GM23338 (cell line): Measurements from ENCODE around the gene STON2. TPM values are rescaled to one million over a fixed set of nuclear protein-coding genes. Genes with fewer than 3 reads are reported as not detected.
A peak's percentile ranks its signal among the peaks of the same experiment; 100 is the strongest.

Experiments used
- ATAC-seq: fragments of 200-7000 bp; cut with Tn5 transposase; 3 replicates; pipeline ENCODE4 v1.9.1; 2020
- DNase-seq: peaks from one replicate; pipeline ENCODE4 v3.0.0-alpha.2; 2015; ENCODE audit warnings: low spot score
- H2AFZ ChIP-seq: fragments of 200-600 bp; sonication (generic); 2 replicates; pipeline ENCODE4 v1.8.0; 2016; ENCODE audit warnings: antibody characterized with exemption, mild to moderate bottlenecking, moderate library complexity
- H3F3A ChIP-seq: fragments of 200-600 bp; sonication (generic); replicated peaks from 2 replicates; pipeline ENCODE4 v1.8.0; 2017; ENCODE audit warnings: antibody characterized with exemption, mixed run types, low read depth
- H3K27ac ChIP-seq: fragments of 200-600 bp; sonication (generic); 2 replicates; pipeline ENCODE4 v1.6.1; 2016; ENCODE audit warnings: low read depth
- H3K27me3 ChIP-seq: fragments of 200-600 bp; sonication (generic); 2 replicates; pipeline ENCODE4 v1.8.0; 2016; ENCODE audit warnings: mild to moderate bottlenecking, mixed run types, moderate library complexity; ENCODE audit not compliant: insufficient read depth
- H3K36me3 ChIP-seq: fragments of 200-600 bp; sonication (generic); 2 replicates; pipeline ENCODE4 v1.8.0; 2016; ENCODE audit warnings: mild to moderate bottlenecking; ENCODE audit not compliant: insufficient read depth
- H3K4me1 ChIP-seq: fragments of 200-600 bp; sonication (generic); 2 replicates; pipeline ENCODE4 v1.8.0; 2016; ENCODE audit warnings: mild to moderate bottlenecking, moderate library complexity; ENCODE audit not compliant: insufficient read depth
- H3K4me2 ChIP-seq: fragments of 200-600 bp; sonication (generic); 2 replicates; pipeline ENCODE4 v1.7.1; 2017; ENCODE audit warnings: mixed run types
- H3K4me3 ChIP-seq: fragments of 200-600 bp; sonication (generic); 2 replicates; pipeline ENCODE4 v1.6.1; 2016; ENCODE audit warnings: mixed run types
- H3K79me2 ChIP-seq: fragments of 200-600 bp; sonication (generic); replicated peaks from 2 replicates; pipeline ENCODE4 v1.8.0; 2017; ENCODE audit warnings: mild to moderate bottlenecking; ENCODE audit not compliant: insufficient read depth
- H3K9me2 ChIP-seq: fragments of 200-600 bp; sonication (generic); 2 replicates; pipeline ENCODE4 v1.8.0; 2017; ENCODE audit not compliant: insufficient read depth
- H4K20me1 ChIP-seq: fragments of 200-600 bp; sonication (generic); replicated peaks from 2 replicates; pipeline ENCODE4 v1.8.0; 2017; ENCODE audit warnings: mild to moderate bottlenecking; ENCODE audit not compliant: insufficient read depth
- H3K27ac Mint-ChIP-seq: 2 replicates; pipeline ENCODE4 v1.8.0; 2020; ENCODE audit warnings: inconsistent platforms, mild to moderate bottlenecking, moderate library complexity, mixed read lengths
- H3K27me3 Mint-ChIP-seq: 3 replicates; pipeline ENCODE4 v1.8.0; 2022; ENCODE audit warnings: low read depth, mild to moderate bottlenecking, moderate library complexity, mixed read lengths, inconsistent platforms; ENCODE audit not compliant: insufficient read depth, poor library complexity
- H3K36me3 Mint-ChIP-seq: 3 replicates; pipeline ENCODE4 v1.8.0; 2021; ENCODE audit warnings: low read depth, mild to moderate bottlenecking, inconsistent platforms, moderate library complexity, mixed read lengths
- H3K4me1 Mint-ChIP-seq: 3 replicates; pipeline ENCODE4 v1.8.0; 2020; ENCODE audit warnings: mild to moderate bottlenecking, inconsistent platforms, mixed read lengths
- H3K4me3 Mint-ChIP-seq: 3 replicates; pipeline ENCODE4 v1.8.0; 2021; ENCODE audit warnings: moderate library complexity, mild to moderate bottlenecking, inconsistent platforms, mixed read lengths
- H3K9me3 Mint-ChIP-seq: 3 replicates; pipeline ENCODE4 v1.8.0; 2020; ENCODE audit warnings: moderate library complexity, mild to moderate bottlenecking, inconsistent platforms, mixed read lengths
- CREB1 ChIP-seq: fragments of 250-450 bp; sonication (Bioruptor Pico); IDR thresholded peaks from 2 replicates; pipeline ENCODE4 v1.5.0; 2020; ENCODE audit warnings: low read depth, mild to moderate bottlenecking, moderate library complexity
- CTCF ChIP-seq, 2 experiments: fragments of 200-600 bp in 1 of 2; sonication (generic) in 1 of 2; conservative IDR thresholded peaks; 2 replicates each; pipeline versions ENCODE4 v1.5.1 to v1.6.1; 2016 to 2017; ENCODE audit warnings: antibody characterized with exemption in 2 of 2, low read depth in 2 of 2, mild to moderate bottlenecking in 2 of 2, moderate library complexity in 1 of 2
- JUNB ChIP-seq: IDR thresholded peaks from one replicate; pipeline ENCODE4 v1.6.1; 2016; ENCODE audit warnings: antibody characterized with exemption; ENCODE audit not compliant: unreplicated experiment
- NANOG ChIP-seq: IDR thresholded peaks from 2 replicates; pipeline ENCODE4 v1.6.1; 2016; ENCODE audit warnings: antibody characterized with exemption, borderline replicate concordance
- POLR2AphosphoS5 ChIP-seq: IDR thresholded peaks from 2 replicates; pipeline ENCODE4 v1.6.1; 2016; ENCODE audit warnings: antibody characterized with exemption, low read depth
- REST ChIP-seq: IDR thresholded peaks from one replicate; pipeline ENCODE4 v1.6.1; 2018; ENCODE audit warnings: antibody characterized with exemption; ENCODE audit not compliant: unreplicated experiment
- STAT1 ChIP-seq: IDR thresholded peaks from one replicate; pipeline ENCODE4 v1.6.1; 2016; ENCODE audit warnings: antibody characterized with exemption; ENCODE audit not compliant: unreplicated experiment
- ZNF462 ChIP-seq: fragments of 250-450 bp; sonication (Bioruptor Pico); IDR thresholded peaks from 2 replicates; pipeline ENCODE4 v1.5.0; 2020; ENCODE audit warnings: mild to moderate bottlenecking, moderate library complexity
- polyA plus RNA-seq: library from polyadenylated mRNA; unstranded; fragments of >200 nt; fragmentation: Nextera tagmentation; extraction: Ambion mirVana; gene quantifications from 2 replicates; pipeline ENCODE4 v1.2.1, GENCODE V29; 2016
- total RNA-seq: library from RNA; depleted of rRNA; stranded (reverse); fragments of >200 nt; shearing (Covaris generic); gene quantifications from 2 replicates; pipeline ENCODE4 v1.2.3, GENCODE V29; 2014

Gene STON2
- total and polyA plus RNA-seq, 2 experiments from 2014 or later = 8.2 to 71.0 TPM

GRCh38 chr14:81273521-81273920, 126.6 kb downstream of the STON2 start:
- no peak overlapping the region for H3K27ac ChIP-seq
- H3K27me3 ChIP-seq = no peaks in the 10 kb centered on the region
- Mint-ChIP-seq H3K9me3 (no peaks in the 10 kb centered on the region), H3K4me1 (peaks cover 18% of the 10 kb centered on the region), H3K27ac (no peak overlapping the region), H3K36me3 (peaks cover 30% of the 10 kb centered on the region), H3K27me3 (peaks cover 2% of the 10 kb centered on the region), H3K4me3 (no peak overlapping the region)
- H3K4me1 ChIP-seq = peaks cover 5% of the 10 kb centered on the region; the same call in 1 of the 2 replicates
- peak; percentile 81 for ATAC-seq
- no peaks in the 10 kb centered on the region; the same call in 1 of the 2 replicates for H4K20me1 ChIP-seq
- H2AFZ ChIP-seq = no peak overlapping the region
- DNase-seq = peak; percentile 31
- H3K4me3 ChIP-seq = no peak overlapping the region
- H3K36me3 ChIP-seq = no peaks in the 10 kb centered on the region
- H3K79me2 ChIP-seq = 0 out of 2 replicates have a peak, but pooled peaks cover 2% of the 10 kb centered on the region
- H3K9me2 ChIP-seq = no peaks in the 10 kb centered on the region
- no peaks in the 10 kb centered on the region for H3F3A ChIP-seq
- TF ChIP-seq CTCF (conservative IDR thresholded peaks at IDR 0.05; ENCODE audit: low read depth in 2 of 2) (no peak), POLR2AphosphoS5 (no peak)
- no peak overlapping the region for H3K4me2 ChIP-seq

- ATAC-seq = no peak
- no peak overlapping the region for H3K4me2 ChIP-seq
- TF ChIP-seq ZNF462 (no peak), CTCF (conservative IDR thresholded peaks at IDR 0.05; ENCODE audit: low read depth in 2 of 2) (no peak), REST (no peak), NANOG (no peak), CREB1 (CRISPR knock-in tag) (no peak), JUNB (no peak), STAT1 (no peak)
These were observed 127.8 kb downstream of the STON2 start for GRCh38 chr14:81272317-81272716.

More at GRCh38 chr14:81272317-81272716, 127.8 kb downstream of the STON2 start:
- Histone ChIP-seq H3K4me3 (no peak overlapping the region), H3K4me1 (peaks cover 5% of the 10 kb centered on the region; the same call in 1 of the 2 replicates), H3K27me3 (no peaks in the 10 kb centered on the region), H3K9me2 (no peaks in the 10 kb centered on the region), H2AFZ (no peak overlapping the region), H3K27ac (no peak overlapping the region), H3K36me3 (no peaks in the 10 kb centered on the region), H3K79me2 (0 out of 2 replicates have a peak, but pooled peaks cover 2% of the 10 kb centered on the region), H4K20me1 (no peaks in the 10 kb centered on the region; the same call in 1 of the 2 replicates), H3F3A (no peaks in the 10 kb centered on the region)
- Mint-ChIP-seq H3K4me3 (no peak overlapping the region), H3K9me3 (no peaks in the 10 kb centered on the region), H3K36me3 (peaks cover 20% of the 10 kb centered on the region), H3K27me3 (no peaks in the 10 kb centered on the region), H3K27ac (no peak overlapping the region), H3K4me1 (peaks cover 19% of the 10 kb centered on the region)
- no peak for DNase-seq
